ENCODE results near the gene STOX2. TPM values are rescaled to one million over a fixed set of nuclear protein-coding genes. Genes with fewer than 3 reads are reported as not detected.

Gene STOX2
- total RNA-seq, 1 donor from 2014 or later: not detected

- Mint-ChIP-seq H3K4me3 (no peak overlapping the region), H3K27me3 (peaks cover 2% of the 10 kb centered on the region), H3K9me3 (no peaks in the 10 kb centered on the region), H3K27ac (no peak overlapping the region), H3K4me1 (no peaks in the 10 kb centered on the region), H3K36me3 (ENCODE audit: low read depth) (no peaks in the 10 kb centered on the region)
- no peak for DNase-seq
- no peak for TF ChIP-seq CTCF (IDR thresholded peaks at IDR 0.05)
- POLR2A ChIA-PET: no interaction called here
- CTCF ChIA-PET: no interaction called here
- no peak for ATAC-seq (ENCODE audit: low read depth)
- intact Hi-C loops (cut with micrococcal nuclease): no loop called here
Measured at GRCh38 chr4:183988874-183989273, 83.8 kb downstream of the STOX2 start.

- ATAC-seq (ENCODE audit: low read depth): no peak
- Mint-ChIP-seq H3K4me3 (no peak overlapping the region), H3K27me3 (peaks cover 2% of the 10 kb centered on the region), H3K4me1 (no peaks in the 10 kb centered on the region), H3K9me3 (no peaks in the 10 kb centered on the region), H3K27ac (no peak overlapping the region), H3K36me3 (ENCODE audit: low read depth) (no peaks in the 10 kb centered on the region)
- TF ChIP-seq CTCF (IDR thresholded peaks at IDR 0.05): no peak
- ChIA-PET POLR2A (no interaction called here), CTCF (no interaction called here)
- intact Hi-C loops (cut with micrococcal nuclease): no loop called here
- no peak for DNase-seq
Measured at GRCh38 chr4:183989461-183989860, 84.4 kb downstream of the STOX2 start.

GRCh38 chr4:183989931-183990330 is 84.8 kb downstream of the STOX2 start:
- Mint-ChIP-seq H3K4me1 (no peaks in the 10 kb centered on the region), H3K27me3 (peaks cover 2% of the 10 kb centered on the region), H3K27ac (no peak overlapping the region), H3K36me3 (ENCODE audit: low read depth) (no peaks in the 10 kb centered on the region), H3K4me3 (no peak overlapping the region), H3K9me3 (no peaks in the 10 kb centered on the region)
- CTCF ChIA-PET: no interaction called here
- ATAC-seq (ENCODE audit: low read depth) (no peak), DNase-seq (no peak)
- intact Hi-C loops (cut with micrococcal nuclease): no loop called here
- POLR2A ChIA-PET: no interaction called here
- TF ChIP-seq CTCF (IDR thresholded peaks at IDR 0.05): no peak

- no peaks in the 10 kb centered on the region for H3K9me3 Mint-ChIP-seq
- DNase-seq (no peak), ATAC-seq (ENCODE audit: low read depth) (no peak)
- intact Hi-C loops (cut with micrococcal nuclease): no loop called here
- no peaks in the 10 kb centered on the region for H3K4me1 Mint-ChIP-seq
- ChIA-PET POLR2A (no interaction called here), CTCF (no interaction called here)
- no peak for TF ChIP-seq CTCF (IDR thresholded peaks at IDR 0.05)
- H3K4me3 Mint-ChIP-seq: no peak overlapping the region
- H3K36me3 Mint-ChIP-seq (ENCODE audit: low read depth): no peaks in the 10 kb centered on the region
- H3K27ac Mint-ChIP-seq: no peak overlapping the region
- H3K27me3 Mint-ChIP-seq: peaks cover 2% of the 10 kb centered on the region
Measured at GRCh38 chr4:183993676-183994075, 88.6 kb downstream of the STOX2 start.

DNA sequence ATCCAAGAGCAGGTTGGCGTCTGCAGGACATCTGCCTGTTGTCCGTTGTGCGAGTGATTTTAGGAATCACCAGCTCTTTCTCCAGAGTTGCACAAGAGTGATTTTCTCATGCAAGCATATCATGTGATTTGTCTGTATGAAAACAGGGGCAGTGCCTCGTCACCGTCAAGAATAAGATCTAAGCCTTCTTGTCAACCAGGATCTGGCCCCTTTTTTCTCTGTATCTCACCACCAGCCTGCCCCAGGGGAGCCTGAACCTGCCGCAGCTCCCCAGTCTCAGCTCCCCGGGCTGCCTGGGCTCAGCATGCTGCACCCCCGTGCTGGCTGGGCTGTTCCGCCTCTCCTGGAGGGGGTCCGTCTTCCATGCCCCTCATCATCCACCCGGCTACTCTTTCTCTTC is 90.5 kb downstream of the STOX2 start:
- no peak for TF ChIP-seq CTCF (IDR thresholded peaks at IDR 0.05)
- Mint-ChIP-seq H3K36me3 (ENCODE audit: low read depth) (no peaks in the 10 kb centered on the region), H3K27me3 (peaks cover 2% of the 10 kb centered on the region), H3K4me3 (no peak overlapping the region), H3K27ac (no peak overlapping the region), H3K9me3 (no peaks in the 10 kb centered on the region), H3K4me1 (no peaks in the 10 kb centered on the region)
- intact Hi-C loops (cut with micrococcal nuclease): no loop called here
- ATAC-seq (ENCODE audit: low read depth) (no peak), DNase-seq (no peak)
- POLR2A ChIA-PET: no interaction called here
- CTCF ChIA-PET: no interaction called here
